H9 (cell line): ENCODE data around the gene SEC14L5. TPM values are rescaled to one million over a fixed set of nuclear protein-coding genes. Genes with fewer than 3 reads are reported as not detected.
A peak's percentile ranks its signal among the peaks of the same experiment; 100 is the strongest.

Experiments used
- DNase-seq: peaks from one replicate; pipeline ENCODE4 v3.0.0-alpha.2; 2017
- H2AFZ ChIP-seq: one replicate; pipeline ENCODE4 v1.6.1; 2013; ENCODE audit warnings: mild to moderate bottlenecking, low read length, control low read depth, moderate library complexity
- H2AK5ac ChIP-seq: 2 replicates; pipeline ENCODE4 v1.6.1; 2013; ENCODE audit warnings: low read length, control low read depth, mixed read lengths; ENCODE audit not compliant: insufficient read length
- H2BK120ac ChIP-seq: one replicate; pipeline ENCODE4 v1.6.1; 2013; ENCODE audit warnings: low read depth, mild to moderate bottlenecking, low read length, control low read depth, inconsistent platforms; ENCODE audit not compliant: poor library complexity, severe bottlenecking
- H2BK12ac ChIP-seq: 2 replicates; pipeline ENCODE4 v1.6.1; 2013; ENCODE audit warnings: low read length, control low read depth, mixed read lengths, low read depth; ENCODE audit not compliant: insufficient read length
- H2BK15ac ChIP-seq: 2 replicates; pipeline ENCODE4 v1.6.1; 2013; ENCODE audit warnings: low read depth, low read length, control low read depth
- H2BK20ac ChIP-seq: one replicate; pipeline ENCODE4 v1.6.1; 2013; ENCODE audit warnings: low read depth, mild to moderate bottlenecking, low read length, control low read depth, inconsistent platforms; ENCODE audit not compliant: poor library complexity, severe bottlenecking
- H2BK5ac ChIP-seq: 2 replicates; pipeline ENCODE4 v1.6.1; 2013; ENCODE audit warnings: low read length, control low read depth, mixed read lengths; ENCODE audit not compliant: insufficient read length
- H3K14ac ChIP-seq: 2 replicates; pipeline ENCODE4 v1.6.1; 2013; ENCODE audit warnings: low read length, control low read depth; ENCODE audit not compliant: insufficient read depth
- H3K18ac ChIP-seq: 2 replicates; pipeline ENCODE4 v1.6.1; 2013; ENCODE audit warnings: low read depth, mild to moderate bottlenecking, mixed read lengths, low read length, control low read depth; ENCODE audit not compliant: insufficient read length
- H3K23ac ChIP-seq: 2 replicates; pipeline ENCODE4 v1.6.1; 2013; ENCODE audit warnings: low read length, control low read depth, mixed read lengths, low read depth; ENCODE audit not compliant: insufficient read length
- H3K23me2 ChIP-seq: 2 replicates; pipeline ENCODE4 v1.6.1; 2013; ENCODE audit warnings: low read depth, mild to moderate bottlenecking, mixed read lengths, low read length, control low read depth; ENCODE audit not compliant: insufficient read length, poor library complexity, severe bottlenecking
- H3K27ac ChIP-seq: 2 replicates; pipeline ENCODE4 v1.5.1; 2013; ENCODE audit warnings: low read length, control low read depth, mixed read lengths, low read depth; ENCODE audit not compliant: insufficient read length
- H3K27me3 ChIP-seq: 2 replicates; pipeline ENCODE4 v1.6.1; 2013; ENCODE audit warnings: low read length, control low read depth, inconsistent platforms; ENCODE audit not compliant: insufficient read depth
- H3K4ac ChIP-seq: 2 replicates; pipeline ENCODE4 v1.6.1; 2013; ENCODE audit warnings: low read depth, mild to moderate bottlenecking, control low read depth, inconsistent platforms, low read length, moderate library complexity
- H3K4me1 ChIP-seq: 2 replicates; pipeline ENCODE4 v1.6.1; 2013; ENCODE audit warnings: low read length, control low read depth, inconsistent platforms; ENCODE audit not compliant: insufficient read depth
- H3K4me2 ChIP-seq: 2 replicates; pipeline ENCODE4 v1.6.1; 2013; ENCODE audit warnings: low read length, control low read depth, mixed read lengths; ENCODE audit not compliant: insufficient read length, insufficient read depth
- H3K56ac ChIP-seq: 2 replicates; pipeline ENCODE4 v1.6.1; 2013; ENCODE audit warnings: low read depth, mild to moderate bottlenecking, mixed read lengths, low read length, control low read depth; ENCODE audit not compliant: insufficient read length
- H3K79me1 ChIP-seq: 2 replicates; pipeline ENCODE4 v1.6.1; 2013; ENCODE audit warnings: low read depth, mild to moderate bottlenecking, moderate library complexity, low read length, control low read depth, inconsistent platforms; ENCODE audit not compliant: insufficient read depth, poor library complexity, severe bottlenecking
- H3K79me2 ChIP-seq: 2 replicates; pipeline ENCODE4 v1.6.1; 2013; ENCODE audit warnings: low read length, control low read depth, inconsistent platforms; ENCODE audit not compliant: insufficient read depth
- H3K9ac ChIP-seq: 2 replicates; pipeline ENCODE4 v1.6.1; 2013; ENCODE audit warnings: low read length, control low read depth, mixed read lengths; ENCODE audit not compliant: insufficient read length; ENCODE audit errors: extremely low read depth
- H3K9me3 ChIP-seq: one replicate; pipeline ENCODE4 v1.6.1; 2013; ENCODE audit warnings: low read depth, low read length, inconsistent platforms; ENCODE audit not compliant: control insufficient read depth
- H3T11ph ChIP-seq: one replicate; pipeline ENCODE4 v1.6.1; 2013; ENCODE audit warnings: mild to moderate bottlenecking, low read length, control low read depth, inconsistent platforms
- H4K20me1 ChIP-seq: one replicate; pipeline ENCODE4 v1.6.1; 2013; ENCODE audit not compliant: control insufficient read depth, insufficient read length, insufficient read depth
- H4K5ac ChIP-seq: 2 replicates; pipeline ENCODE4 v1.6.1; 2013; ENCODE audit warnings: low read depth, mild to moderate bottlenecking, mixed read lengths, low read length, control low read depth; ENCODE audit not compliant: insufficient read length
- H4K8ac ChIP-seq: replicated peaks from 2 replicates; pipeline ENCODE4 v1.6.1; 2013; ENCODE audit warnings: low read length, control low read depth, mixed read lengths, low read depth; ENCODE audit not compliant: insufficient read length
- H4K91ac ChIP-seq: 2 replicates; pipeline ENCODE4 v1.6.1; 2013; ENCODE audit warnings: low read depth, mild to moderate bottlenecking, moderate library complexity, mixed read lengths, low read length, control low read depth; ENCODE audit not compliant: insufficient read length
- H3K27ac Mint-ChIP-seq, 3 experiments: 2 replicates in 2 of 3; 3 replicates in 1 of 3; pipeline ENCODE4 v1.8.0; 2020 to 2021; ENCODE audit warnings: mixed read lengths in 3 of 3, mild to moderate bottlenecking in 1 of 3, moderate library complexity in 1 of 3
- H3K27me3 Mint-ChIP-seq: 2 replicates; pipeline ENCODE4 v1.8.0; 2021; ENCODE audit warnings: low read depth, mild to moderate bottlenecking, moderate library complexity, mixed read lengths
- H3K36me3 Mint-ChIP-seq, 3 experiments: 2 replicates in 2 of 3; 3 replicates in 1 of 3; pipeline ENCODE4 v1.8.0; 2020 to 2021; ENCODE audit warnings: low read depth in 3 of 3, mixed read lengths in 3 of 3; ENCODE audit not compliant: insufficient read depth in 1 of 3
- H3K4me1 Mint-ChIP-seq, 2 experiments: 2 replicates each; pipeline ENCODE4 v1.8.0; 2020; ENCODE audit warnings: mixed read lengths in 2 of 2
- H3K4me3 Mint-ChIP-seq, 2 experiments: 2 replicates in 1 of 2; 3 replicates in 1 of 2; pipeline ENCODE4 v1.8.0; 2020 to 2021; ENCODE audit warnings: mild to moderate bottlenecking in 2 of 2, mixed read lengths in 2 of 2, moderate library complexity in 1 of 2
- H3K9me3 Mint-ChIP-seq, 2 experiments: 2 replicates in 1 of 2; 3 replicates in 1 of 2; pipeline ENCODE4 v1.8.0; 2020; ENCODE audit warnings: mild to moderate bottlenecking in 2 of 2, mixed read lengths in 2 of 2, moderate library complexity in 1 of 2
- total RNA-seq: library from RNA; stranded (reverse); gene quantifications from 2 replicates; pipeline ENCODE4 v1.2.1, GENCODE V29; 2021
- TF ChIP-seq, protein P1 (sequence below): fragments of 200-600 bp; sonication (generic); conservative IDR thresholded peaks from 3 replicates; pipeline ENCODE4 v1.8.0; 2021; ENCODE audit warnings: antibody characterized with exemption, mild to moderate bottlenecking

SEC14L5 gene
- total RNA-seq, 1 experiment from 2014 or later: 4.1 TPM

- Histone ChIP-seq H3K23me2 (no peaks in the 10 kb centered on the region), H3K9me3 (no peaks in the 10 kb centered on the region), H3K79me1 (no peaks in the 10 kb centered on the region), H3K18ac (no peak overlapping the region), H3K56ac (no peak overlapping the region), H4K20me1 (no peaks in the 10 kb centered on the region), H2AK5ac (no peak overlapping the region), H2BK5ac (no peak overlapping the region), H3K79me2 (no peaks in the 10 kb centered on the region), H3K9ac (no peak overlapping the region), H3K23ac (no peak overlapping the region), H3K14ac (no peak overlapping the region), H3K4me2 (no peak overlapping the region), H3K4me1 (peaks cover 14% of the 10 kb centered on the region), H2BK12ac (no peak overlapping the region), H2BK15ac (no peak overlapping the region), H3T11ph (no peak overlapping the region), H3K4ac (no peak overlapping the region), H4K5ac (no peak overlapping the region), H2BK20ac (no peak overlapping the region), H2BK120ac (no peak overlapping the region), H4K8ac (no peak overlapping the region), H4K91ac (no peak overlapping the region), H3K27me3 (no peaks in the 10 kb centered on the region), H2AFZ (no peak overlapping the region), H3K27ac (no peak overlapping the region)
- Mint-ChIP-seq H3K36me3 (no peaks in the 10 kb centered on the region), H3K4me1 (peaks cover 46 to 47% of the 10 kb centered on the region in 2 experiments), H3K27ac (no peak overlapping the region), H3K27me3 (no peaks in the 10 kb centered on the region; the same call in none of the 2 replicates), H3K9me3 (no peaks in the 10 kb centered on the region; a peak in 1 of 5 replicates), H3K4me3 (0 out of 5 replicates have a peak overlapping the region, but pooled peaks of 1 of the 2 experiments have one; percentile 1)
- no peak for DNase-seq
- TF ChIP-seq, protein P1, sequence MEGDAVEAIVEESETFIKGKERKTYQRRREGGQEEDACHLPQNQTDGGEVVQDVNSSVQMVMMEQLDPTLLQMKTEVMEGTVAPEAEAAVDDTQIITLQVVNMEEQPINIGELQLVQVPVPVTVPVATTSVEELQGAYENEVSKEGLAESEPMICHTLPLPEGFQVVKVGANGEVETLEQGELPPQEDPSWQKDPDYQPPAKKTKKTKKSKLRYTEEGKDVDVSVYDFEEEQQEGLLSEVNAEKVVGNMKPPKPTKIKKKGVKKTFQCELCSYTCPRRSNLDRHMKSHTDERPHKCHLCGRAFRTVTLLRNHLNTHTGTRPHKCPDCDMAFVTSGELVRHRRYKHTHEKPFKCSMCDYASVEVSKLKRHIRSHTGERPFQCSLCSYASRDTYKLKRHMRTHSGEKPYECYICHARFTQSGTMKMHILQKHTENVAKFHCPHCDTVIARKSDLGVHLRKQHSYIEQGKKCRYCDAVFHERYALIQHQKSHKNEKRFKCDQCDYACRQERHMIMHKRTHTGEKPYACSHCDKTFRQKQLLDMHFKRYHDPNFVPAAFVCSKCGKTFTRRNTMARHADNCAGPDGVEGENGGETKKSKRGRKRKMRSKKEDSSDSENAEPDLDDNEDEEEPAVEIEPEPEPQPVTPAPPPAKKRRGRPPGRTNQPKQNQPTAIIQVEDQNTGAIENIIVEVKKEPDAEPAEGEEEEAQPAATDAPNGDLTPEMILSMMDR: no peak
These were observed 11.2 kb upstream of the SEC14L5 start for GRCh38 chr16:4946917-4947316.
